Neural progenitor cell (in vitro differentiated cells): Measurements from ENCODE around the gene STAC2.

Source experiments
- CTCF ChIP-seq: fragments of 200-600 bp; sonication (generic); IDR thresholded peaks from 2 replicates; pipeline ENCODE4 v1.5.1; 2017; ENCODE audit warnings: antibody characterized with exemption, mild to moderate bottlenecking
- EZH2 ChIP-seq: fragments of 200-600 bp; sonication (generic); IDR thresholded peaks from 2 replicates; pipeline ENCODE4 v1.6.1; 2017; ENCODE audit warnings: antibody characterized with exemption, mild to moderate bottlenecking, moderate library complexity

- TF ChIP-seq EZH2, result no peak
- no peak for TF ChIP-seq CTCF
Measured at GRCh38 chr17:39222151-39222550, 3.6 kb downstream of the STAC2 start.
